ENCODE data around the gene ATE1. TPM values are rescaled to one million over a fixed set of nuclear protein-coding genes. Genes with fewer than 3 reads are reported as not detected.

Gene ATE1
- total RNA-seq, 1 experiment from 2014 or later, result 23.8 TPM

- Mint-ChIP-seq H3K4me1 (peaks cover 15% of the 10 kb centered on the region), H3K36me3 (peaks cover 5% of the 10 kb centered on the region; the same call in 1 of the 2 replicates), H3K9me3 (no peaks in the 10 kb centered on the region; the same call in 1 of the 2 replicates), H3K27ac (no peak overlapping the region; the same call in 1 of the 2 replicates), H3K4me3 (no peak overlapping the region), H3K27me3 (ENCODE audit: low read depth) (no peaks in the 10 kb centered on the region)
- POLR2A ChIA-PET, result no interaction called here
- DNase-seq (ENCODE audit: low spot score), result no peak
- CTCF ChIA-PET, result no interaction called here
- TF ChIP-seq SOX15 (CRISPR knock-in tag; IDR thresholded peaks at IDR 0.05), result no peak
- TF ChIP-seq SMAD4 (CRISPR knock-in tag; IDR thresholded peaks at IDR 0.05), result no peak
- TF ChIP-seq USF2 (CRISPR knock-in tag; IDR thresholded peaks at IDR 0.05), result no peak
- TF ChIP-seq ZNF232 (CRISPR knock-in tag; IDR thresholded peaks at IDR 0.05), result no peak
- no peak for TF ChIP-seq ZNF317 (CRISPR knock-in tag; IDR thresholded peaks at IDR 0.05; ENCODE audit: borderline replicate concordance, low read depth)
- TF ChIP-seq GRHL2 (CRISPR knock-in tag; IDR thresholded peaks at IDR 0.05; ENCODE audit: insufficient replicate concordance, severe bottlenecking), result no peak
- no peak for TF ChIP-seq NFE2L1 (CRISPR knock-in tag; IDR thresholded peaks at IDR 0.05)
- no peak for TF ChIP-seq NR3C1 (CRISPR knock-in tag; conservative IDR thresholded peaks at IDR 0.05; ENCODE audit: low read depth)
- TF ChIP-seq CBFB (CRISPR knock-in tag; IDR thresholded peaks at IDR 0.05; ENCODE audit: low read depth), result no peak
- ATAC-seq, result no peak
Observed at GRCh38 chr10:121800831-121801230, 127.0 kb downstream of the ATE1 start.

GRCh38 chr10:121800146-121800545, 127.7 kb downstream of the ATE1 start:
- H3K4me1 Mint-ChIP-seq, result peaks cover 18% of the 10 kb centered on the region
- CTCF ChIA-PET, result no interaction called here
- TF ChIP-seq ZNF512 (CRISPR knock-in tag; IDR thresholded peaks at IDR 0.05; ENCODE audit: borderline replicate concordance) (no peak), AFF4 (CRISPR knock-in tag; IDR thresholded peaks at IDR 0.05; ENCODE audit: borderline replicate concordance) (no peak), HMGXB4 (CRISPR knock-in tag; IDR thresholded peaks at IDR 0.05) (no peak), ATF1 (CRISPR knock-in tag; IDR thresholded peaks at IDR 0.05) (no peak), CTCF (IDR thresholded peaks at IDR 0.05) (no peak), ZNF317 (CRISPR knock-in tag; IDR thresholded peaks at IDR 0.05; ENCODE audit: borderline replicate concordance, low read depth) (no peak), FOXK1 (CRISPR knock-in tag; IDR thresholded peaks at IDR 0.05) (no peak), USF2 (CRISPR knock-in tag; IDR thresholded peaks at IDR 0.05) (no peak), ZNF263 (CRISPR knock-in tag; IDR thresholded peaks at IDR 0.05; ENCODE audit: low read depth) (no peak)
- DNase-seq (ENCODE audit: low spot score), result no peak
- H3K4me3 Mint-ChIP-seq, result no peak overlapping the region
- no peaks in the 10 kb centered on the region; the same call in 1 of the 2 replicates for H3K9me3 Mint-ChIP-seq
- POLR2A ChIA-PET, result no interaction called here
- no peaks in the 10 kb centered on the region for H3K27me3 Mint-ChIP-seq (ENCODE audit: low read depth)
- peaks cover 5% of the 10 kb centered on the region; the same call in 1 of the 2 replicates for H3K36me3 Mint-ChIP-seq
- no peak for ATAC-seq
- H3K27ac Mint-ChIP-seq, result no peak overlapping the region

Data from WTC11 (cell line).